Activated CD4-positive, CD25-positive, alpha-beta regulatory T cell treated with anti-CD3 and anti-CD28 coated beads, Interleukin-2, amount 50 U/mL, for 16 hours (primary cell): Measurements from ENCODE around the gene UGT2B7.
"Not testable (repeated sequence)": the region's sequence is repeated elsewhere in the genome, so short reads cannot be mapped to it uniquely, and the experiment has no call there.

ENCODE experiments used
- DNase-seq: peaks from one replicate; pipeline ENCODE4 v3.0.0-alpha.2; 2020; ENCODE audit warnings: low read depth, low spot score

The UGT2B7 gene

GRCh38 chr4:69096111-69096656, at the start of gene UGT2B7:
TSS of gene UGT2B7 (plus strand) at chr4:69096474. CDS start at chr4:69096521, 47 bp downstream.
- DNase-seq = no peak

DNA sequence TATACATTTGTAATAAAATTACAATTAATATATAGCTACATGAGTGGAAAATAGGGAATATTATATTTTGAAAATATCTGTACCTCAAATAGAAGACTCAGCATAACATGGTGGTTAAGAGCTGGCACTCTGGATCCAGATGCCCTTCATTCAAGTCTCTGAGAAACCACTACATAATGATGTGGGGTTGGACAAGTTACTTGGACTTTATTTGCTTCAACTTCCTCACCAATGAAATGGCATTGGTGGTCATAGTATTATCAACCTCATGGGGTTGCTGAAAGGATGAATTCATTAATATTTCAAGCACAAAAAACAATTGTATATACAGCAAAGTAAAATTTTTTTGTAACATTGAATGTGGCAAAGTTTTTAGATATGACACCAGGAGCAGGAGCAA, 46.4 kb upstream of the UGT2B7 start:
- no peak for DNase-seq

DNA sequence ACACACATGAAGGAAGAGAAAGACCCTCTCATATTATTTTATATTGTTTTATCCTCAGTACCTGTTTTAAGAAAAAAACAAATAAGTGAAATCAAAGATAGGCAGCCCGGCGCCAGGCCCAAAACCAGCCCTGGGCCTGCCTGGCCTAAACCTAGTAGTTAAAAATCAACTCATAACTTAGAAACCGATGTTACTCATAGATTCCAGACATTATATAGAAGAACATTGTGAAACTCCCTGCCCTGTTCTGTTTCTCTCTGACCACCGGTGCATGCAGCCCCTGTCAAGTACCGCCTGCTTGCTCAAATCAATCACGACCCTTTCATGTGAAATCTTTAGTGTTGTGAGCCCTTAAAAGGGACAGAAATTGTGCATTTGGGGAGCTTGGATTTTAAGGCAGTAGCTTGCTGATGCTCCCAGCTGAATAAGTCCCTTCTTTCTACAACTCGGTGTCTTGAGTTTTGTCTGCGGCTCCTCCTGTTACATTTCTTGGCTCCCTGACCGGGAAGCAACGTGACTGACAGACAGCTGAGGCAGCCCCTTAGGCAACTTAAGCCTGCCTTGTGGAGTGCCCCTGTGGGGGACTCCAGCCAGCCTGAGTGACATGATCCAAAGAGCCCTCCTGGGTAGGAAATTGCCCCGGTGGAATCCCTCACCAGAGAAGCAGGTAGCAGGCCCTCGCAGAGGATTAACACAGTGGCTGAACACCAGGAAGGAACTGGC, 45.3 kb upstream of the UGT2B7 start:
- DNase-seq = not testable (repeated sequence)

- no peak for DNase-seq
Measured at GRCh38 chr4:69051576-69051943, 44.7 kb upstream of the UGT2B7 start.

DNA sequence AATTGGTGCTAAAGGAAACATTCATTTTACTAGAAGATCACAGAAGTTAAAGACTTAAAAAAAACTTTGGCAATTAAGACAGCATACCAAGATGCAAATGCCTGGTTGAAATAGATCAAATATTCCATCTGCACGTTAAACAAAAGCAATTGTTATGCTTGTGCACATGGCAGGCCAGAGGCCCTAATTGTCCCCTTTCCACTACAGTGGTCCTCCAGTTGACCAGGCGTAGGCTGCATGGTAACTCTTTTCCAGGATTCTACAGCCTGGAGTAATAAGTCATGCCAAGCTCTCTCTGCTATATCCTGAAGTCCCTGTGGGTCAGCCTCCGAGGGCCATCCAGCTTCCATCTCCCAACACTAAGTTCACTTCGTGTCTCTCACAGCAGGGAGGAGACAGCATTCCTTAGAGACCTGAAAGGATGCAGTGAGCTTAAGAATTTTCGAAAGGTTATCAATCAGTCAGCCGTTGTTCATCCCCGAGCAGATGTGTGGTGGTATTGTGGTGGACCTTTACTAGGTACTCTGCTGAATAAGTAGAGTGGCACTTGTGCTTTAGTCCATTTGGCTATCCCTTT, 42.9 kb upstream of the UGT2B7 start:
- not testable (repeated sequence) for DNase-seq

DNA sequence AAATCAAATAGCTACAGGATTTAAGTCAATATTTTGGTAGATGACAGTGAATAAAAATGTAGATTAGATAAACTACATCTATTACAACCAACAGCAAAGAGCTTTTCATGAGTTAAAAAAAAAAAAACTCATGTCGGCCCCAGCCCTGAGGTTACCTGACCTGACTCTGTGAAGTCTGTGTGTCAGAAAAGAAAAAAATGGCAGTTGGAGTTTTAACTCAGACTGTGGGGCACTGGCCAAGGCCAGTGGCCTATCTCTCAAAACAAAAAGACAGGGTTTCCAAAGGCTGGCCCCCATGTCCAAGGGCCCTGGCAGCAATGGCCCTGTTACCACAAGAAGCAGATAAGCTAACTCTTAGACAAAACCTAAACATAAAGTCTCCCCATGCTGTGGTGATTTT, 42.2 kb upstream of the UGT2B7 start:
- DNase-seq = not testable (repeated sequence)

DNA sequence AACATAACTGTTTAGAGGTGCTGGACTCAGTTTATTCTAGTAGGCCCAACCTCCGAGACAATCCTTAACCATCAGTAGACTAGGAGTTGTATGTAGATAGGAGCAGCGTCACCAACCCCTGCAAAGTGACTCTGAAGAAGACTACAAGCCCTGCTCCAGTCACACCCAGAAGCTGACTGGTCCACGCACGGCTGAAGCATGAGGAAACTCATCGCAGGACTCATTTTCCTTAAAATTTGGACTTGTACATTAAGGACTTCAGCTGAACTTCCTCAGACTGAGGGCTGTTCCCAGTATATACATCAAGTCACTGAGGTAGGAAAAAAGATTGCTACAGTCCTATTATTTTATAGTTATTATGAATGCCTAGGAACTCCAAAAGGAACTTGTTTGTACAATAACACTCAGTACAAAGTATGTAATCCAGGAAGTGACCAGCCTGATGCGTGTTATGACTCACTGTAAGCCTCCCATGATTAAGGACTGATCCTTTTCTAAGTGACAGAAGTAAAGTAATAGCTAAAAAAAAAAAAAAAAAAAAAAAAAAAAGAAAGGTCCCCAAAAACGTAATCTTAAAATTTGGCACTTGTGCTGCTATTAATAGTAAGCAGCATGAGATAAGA, 41.6 kb upstream of the UGT2B7 start:
- no peak for DNase-seq

- DNase-seq = no peak
Measured at GRCh38 chr4:69056150-69056549, 40.1 kb upstream of the UGT2B7 start.

GRCh38 chr4:69056921-69057550, 39.2 kb upstream of the UGT2B7 start:
- no peak for DNase-seq

- DNase-seq = no peak
Measured at GRCh38 chr4:69057620-69058409, 38.5 kb upstream of the UGT2B7 start.

- no peak for DNase-seq
Measured at GRCh38 chr4:69058410-69059059, 37.7 kb upstream of the UGT2B7 start.

GRCh38 chr4:69060651-69061308, 35.5 kb upstream of the UGT2B7 start:
- DNase-seq = no peak

- no peak for DNase-seq
Measured at GRCh38 chr4:69064391-69064790, 31.9 kb upstream of the UGT2B7 start.

GRCh38 chr4:69066945-69067344, 29.3 kb upstream of the UGT2B7 start:
- no peak for DNase-seq

GRCh38 chr4:69069085-69069484, 27.2 kb upstream of the UGT2B7 start:
- no peak for DNase-seq

DNA sequence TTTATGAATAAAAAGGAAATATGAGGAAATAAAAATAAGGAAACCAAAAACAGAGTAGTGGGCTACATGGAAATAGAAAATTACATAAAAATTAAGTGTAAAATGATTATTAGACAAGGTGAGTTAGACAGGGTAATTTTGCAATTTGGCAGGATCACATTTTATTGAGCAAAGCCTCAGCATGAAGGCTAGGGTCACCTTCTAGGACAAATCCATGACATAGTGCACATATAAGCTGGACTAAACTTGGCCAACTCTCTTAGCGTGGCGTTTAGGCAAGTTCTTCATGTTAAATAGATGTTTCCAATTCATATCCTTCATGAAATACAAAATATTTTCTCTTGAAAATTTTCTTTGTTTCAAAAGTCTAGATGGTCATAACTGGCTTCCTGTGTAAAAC, 25.7 kb upstream of the UGT2B7 start:
- no peak for DNase-seq

DNA sequence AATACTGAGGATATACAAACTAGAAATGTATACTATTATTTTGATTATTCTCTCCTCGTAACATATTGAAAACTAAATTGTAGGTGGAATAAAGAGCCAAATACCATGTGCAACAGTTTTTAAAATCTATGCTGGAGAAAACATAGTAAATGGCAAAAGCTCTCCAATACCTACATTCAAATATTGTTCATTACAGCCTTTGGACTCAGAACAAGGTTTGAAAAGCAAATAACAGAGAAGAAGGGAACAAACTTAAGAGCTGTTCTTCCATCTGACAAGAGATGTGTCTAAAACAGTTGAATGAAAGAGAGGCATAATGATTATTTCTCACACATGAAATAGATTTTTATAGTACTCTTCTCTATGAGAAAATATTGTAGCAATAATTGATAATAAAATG, 25.0 kb upstream of the UGT2B7 start:
- DNase-seq = no peak

- no peak for DNase-seq
Measured at GRCh38 chr4:69073375-69073774, 22.9 kb upstream of the UGT2B7 start.

- DNase-seq = no peak
Measured at GRCh38 chr4:69075061-69075792, 21.0 kb upstream of the UGT2B7 start.

DNA sequence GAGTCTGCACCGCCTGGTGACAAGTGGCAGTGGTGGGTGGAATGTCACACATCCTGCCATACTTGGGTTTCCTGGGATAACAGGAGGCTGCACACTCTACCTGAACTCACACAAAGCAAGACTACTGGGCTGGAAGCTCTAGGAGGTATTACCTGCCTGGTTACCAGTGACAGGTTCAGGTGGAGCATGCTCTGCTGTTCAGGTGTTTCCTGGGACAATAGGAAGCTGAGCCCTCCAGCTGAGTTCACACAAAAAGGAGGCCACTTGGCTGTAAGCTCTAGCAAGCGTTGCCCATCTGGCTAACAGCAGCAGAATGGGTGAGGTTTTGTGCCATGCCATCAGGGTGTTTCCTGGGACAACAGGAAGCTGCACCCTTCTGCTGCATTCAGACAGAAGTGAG, 17.4 kb upstream of the UGT2B7 start:
- no peak for DNase-seq
